T-cell (primary cell): ENCODE measurements around the gene NCMAP. TPM values are rescaled to one million over a fixed set of nuclear protein-coding genes. Genes with fewer than 3 reads are reported as not detected.
"Not testable (repeated sequence)": the region's sequence is repeated elsewhere in the genome, so short reads cannot be mapped to it uniquely, and the experiment has no call there.

ENCODE experiments used
- ATAC-seq, 4 experiments: fragments of 200-7000 bp in 3 of 4; fragments of 150-1000 bp in 1 of 4; cut with Tn5 transposase; replicated peaks in 1 of 4; 1 replicate in 3 of 4; 2 replicates in 1 of 4; pipeline ENCODE4 v1.10.0; 2021; ENCODE audit warnings: moderate library complexity in 3 of 4, mild to moderate bottlenecking in 2 of 4, moderate number of reproducible peaks in 1 of 4
- CTCF ChIA-PET, 2 donors: fragments of 300-600 bp; sonication (Branson Sonifier 250); formaldehyde crosslinking; loops; one replicate each; lab custom pipeline; 2022; ENCODE audit warnings: antibody characterized with exemption in 2 of 2; lab: Charles Lee
- POLR2A ChIA-PET, 2 donors: fragments of 300-600 bp; sonication (Branson Sonifier 250); formaldehyde crosslinking; loops; one replicate each; lab custom pipeline; 2022; ENCODE audit warnings: antibody characterized with exemption in 2 of 2; lab: Charles Lee
- DNase-seq, 35 experiments: peaks; one replicate each; pipeline versions ENCODE4 v3.0.0 to v3.0.0-alpha.2; 2013 to 2023
- H3K27ac ChIP-seq: one replicate; pipeline ENCODE4 v1.5.1; 2013; ENCODE audit warnings: low read length
- H3K27me3 ChIP-seq, 2 experiments: replicated peaks in 1 of 2; 1 replicate in 1 of 2; 2 replicates in 1 of 2; pipeline versions ENCODE4 v1.6.1 to v1.7.0; 2013; ENCODE audit warnings: low read length in 1 of 2, mixed read lengths in 1 of 2; ENCODE audit not compliant: control insufficient read depth in 2 of 2, insufficient read depth in 2 of 2; ENCODE audit errors: extremely low read depth in 1 of 2
- H3K36me3 ChIP-seq, 2 donors: 1 replicate in 1 of 2; 2 replicates in 1 of 2; pipeline versions ENCODE4 v1.6.1 to v1.7.0; 2013; ENCODE audit warnings: low read length in 1 of 2; ENCODE audit not compliant: control insufficient read depth in 2 of 2, insufficient read depth in 1 of 2; ENCODE audit errors: extremely low read depth in 1 of 2
- H3K4me1 ChIP-seq, 2 experiments: 1 replicate in 1 of 2; 2 replicates in 1 of 2; pipeline versions ENCODE4 v1.6.1 to v1.7.0; 2013; ENCODE audit warnings: low read length in 2 of 2, mixed read lengths in 1 of 2; ENCODE audit not compliant: insufficient read depth in 2 of 2, control insufficient read depth in 1 of 2; ENCODE audit errors: extremely low read depth in 1 of 2
- H3K4me3 ChIP-seq, 2 donors: 1 replicate in 1 of 2; 2 replicates in 1 of 2; pipeline versions ENCODE4 v1.5.1 to v1.7.0; 2013; ENCODE audit warnings: mild to moderate bottlenecking in 2 of 2, low read length in 1 of 2, moderate library complexity in 1 of 2; ENCODE audit not compliant: control insufficient read depth in 1 of 2; ENCODE audit errors: extremely low read depth in 1 of 2
- H3K9me3 ChIP-seq: 2 replicates; pipeline ENCODE4 v1.7.0; 2013
- H3K27ac Mint-ChIP-seq, 2 donors: one replicate each; pipeline ENCODE4 v1.8.0; 2020 to 2021; ENCODE audit warnings: mild to moderate bottlenecking in 2 of 2, mixed read lengths in 2 of 2
- H3K27me3 Mint-ChIP-seq, 2 donors: one replicate each; pipeline ENCODE4 v1.8.0; 2021 to 2022; ENCODE audit warnings: mixed read lengths in 2 of 2
- H3K36me3 Mint-ChIP-seq: one replicate; pipeline ENCODE4 v1.8.0; 2021; ENCODE audit warnings: mixed read lengths
- H3K4me1 Mint-ChIP-seq, 3 donors: one replicate each; pipeline ENCODE4 v1.8.0; 2020 to 2022; ENCODE audit warnings: mixed read lengths in 3 of 3, mild to moderate bottlenecking in 1 of 3
- H3K4me3 Mint-ChIP-seq, 3 donors: one replicate each; pipeline ENCODE4 v1.8.0; 2020 to 2022; ENCODE audit warnings: mild to moderate bottlenecking in 3 of 3, mixed read lengths in 3 of 3, moderate library complexity in 3 of 3
- H3K9me3 Mint-ChIP-seq, 3 donors: one replicate each; pipeline ENCODE4 v1.8.0; 2020 to 2022; ENCODE audit warnings: mixed read lengths in 3 of 3
- WGBS: methylation state at CpG from one replicate; pipeline ENCODE4 v1.1.5; 2013; ENCODE audit warnings: missing lambda C conversion rate; ENCODE audit not compliant: insufficient coverage; 5-methylcytosine and 5-hydroxymethylcytosine counted together
- total RNA-seq, 35 experiments: library from RNA in 6 of 35; stranded (reverse) in 6 of 35; fragments of 120-200 nt in 1 of 35; gene quantifications; one replicate each; pipeline versions ENCODE4 v1.2.1 to v1.2.4 and lab custom pipeline; 2013 to 2026

The NCMAP gene
- total RNA-seq, 5 donors from 2014 or later (not counting 1 experiment from before 2014, with no cell fraction given), result 0.13 to 0.23 (median 0.19) TPM; not detected in 1

- Mint-ChIP-seq H3K27ac (peak overlapping the region; percentile 77 to 78), H3K9me3 (no peaks in the 10 kb centered on the region), H3K36me3 (peaks cover 50% of the 10 kb centered on the region), H3K4me1 (peaks cover 81 to 83% (median 82%) of the 10 kb centered on the region in 3 donors), H3K27me3 (no peaks in the 10 kb centered on the region), H3K4me3 (peak overlapping the region in 1 of 3 donors; percentile 53)
- Histone ChIP-seq H3K27me3 (no peaks in the 10 kb centered on the region), H3K27ac (no peak overlapping the region), H3K4me3 (no peak overlapping the region), H3K36me3 (peaks cover 21 to 45% of the 10 kb centered on the region in 2 donors), H3K9me3 (no peaks in the 10 kb centered on the region), H3K4me1 (peaks cover 31 to 55% of the 10 kb centered on the region in 2 experiments)
- CTCF ChIA-PET, result interaction anchor here (0.6 to 1.2 kb wide), 5 partner anchors 29 to 400 kb away, joined by 3 to 8 read pairs (median 4); partner anchors contain the start of gene NIPAL3 (in 1 of the 2)
- ATAC-seq (no peak), DNase-seq (no peak)
- POLR2A ChIA-PET, result interaction anchor here (0.6 to 0.9 kb wide), 6 partner anchors 10 to 726 kb away, joined by 3 to 8 read pairs (median 6); no protein-coding TSS in a partner anchor
- WGBS, result no CpG with 5 or more reads among the region's 5 CpGs
These were observed 40.9 kb upstream of the NCMAP start for GRCh38 chr1:24514946-24515345.

- not testable (repeated sequence) for DNase-seq, H3K27ac ChIP-seq, H3K9me3 Mint-ChIP-seq, H3K27me3 Mint-ChIP-seq, H3K27me3 ChIP-seq, H3K4me3 ChIP-seq, H3K9me3 ChIP-seq, ATAC-seq
- peak overlapping the region in 1 of 3 donors; percentile 53 for H3K4me3 Mint-ChIP-seq
- CTCF ChIA-PET, result interaction anchor here (0.9 to 1.2 kb wide), 6 partner anchors 11 to 124 kb away, joined by 3 to 8 read pairs (median 4); partner anchors contain the start of gene NIPAL3 (in 1 of the 2)
- Histone ChIP-seq H3K4me1 (peaks cover 24 to 47% of the 10 kb centered on the region in 2 experiments), H3K36me3 (peaks cover 21 to 45% of the 10 kb centered on the region in 2 donors)
- peaks cover 50% of the 10 kb centered on the region for H3K36me3 Mint-ChIP-seq
- 96% methylated on average over 4 of the region's 14 CpGs for WGBS
- peak overlapping the region; percentile 10 to 78 for H3K27ac Mint-ChIP-seq
- H3K4me1 Mint-ChIP-seq, result peaks cover 74 to 80% (median 78%) of the 10 kb centered on the region in 3 donors
- POLR2A ChIA-PET, result interaction anchor here (0.6 to 0.9 kb wide), 5 partner anchors 9 to 725 kb away, joined by 3 to 8 read pairs (median 5); no protein-coding TSS in a partner anchor
These were observed 40.1 kb upstream of the NCMAP start for GRCh38 chr1:24515671-24516209.

- DNase-seq (no peak), ATAC-seq (no peak)
- H3K36me3 Mint-ChIP-seq, result peaks cover 47% of the 10 kb centered on the region
- ChIA-PET POLR2A (interaction anchor here (0.6 to 0.9 kb wide), 3 partner anchors 25 to 337 kb away, joined by 3 to 6 read pairs (median 5); no protein-coding TSS in a partner anchor), CTCF (interaction anchor here (0.7 to 1.2 kb wide), 4 partner anchors 10 to 123 kb away, joined by 3 read pairs; no protein-coding TSS in a partner anchor)
- H3K4me3 Mint-ChIP-seq, result peak overlapping the region in 2 of 3 donors; percentile 3 to 53
- Histone ChIP-seq H3K36me3 (peaks cover 21 to 53% of the 10 kb centered on the region in 2 donors), H3K4me1 (peaks cover 25 to 39% of the 10 kb centered on the region in 2 experiments), H3K4me3 (no peak overlapping the region), H3K27ac (no peak overlapping the region), H3K27me3 (no peaks in the 10 kb centered on the region), H3K9me3 (no peaks in the 10 kb centered on the region)
- no peaks in the 10 kb centered on the region for H3K27me3 Mint-ChIP-seq
- H3K9me3 Mint-ChIP-seq, result no peaks in the 10 kb centered on the region
- peaks cover 74 to 78% (median 78%) of the 10 kb centered on the region in 3 donors for H3K4me1 Mint-ChIP-seq
- H3K27ac Mint-ChIP-seq, result peak overlapping the region; percentile 74 to 81
- 89% methylated on average over 7 of the region's 12 CpGs for WGBS
These were observed 39.4 kb upstream of the NCMAP start for GRCh38 chr1:24516506-24516905.

GRCh38 chr1:24517898-24518297 lies 38.0 kb upstream of the NCMAP start:
- CTCF ChIA-PET, result interaction anchor here (0.6 to 1.0 kb wide), 4 partner anchors 9 to 85 kb away, joined by 3 read pairs; no protein-coding TSS in a partner anchor
- no peaks in the 10 kb centered on the region for H3K27me3 Mint-ChIP-seq
- DNase-seq (no peak), ATAC-seq (no peak)
- H3K4me1 Mint-ChIP-seq, result peaks cover 62 to 74% (median 74%) of the 10 kb centered on the region in 3 donors
- peaks cover 48% of the 10 kb centered on the region for H3K36me3 Mint-ChIP-seq
- peaks cover 21 to 51% of the 10 kb centered on the region in 2 donors for H3K36me3 ChIP-seq
- WGBS, result 100% methylated on average over 2 of the region's 4 CpGs
- POLR2A ChIA-PET, result no interaction called here
- H3K4me3 ChIP-seq, result no peak overlapping the region
- H3K27ac Mint-ChIP-seq, result no peak overlapping the region
- H3K9me3 ChIP-seq, result no peaks in the 10 kb centered on the region
- H3K4me3 Mint-ChIP-seq, result no peak overlapping the region
- no peak overlapping the region for H3K27ac ChIP-seq
- peaks cover 20 to 33% of the 10 kb centered on the region in 2 experiments for H3K4me1 ChIP-seq
- no peaks in the 10 kb centered on the region for H3K27me3 ChIP-seq
- no peaks in the 10 kb centered on the region for H3K9me3 Mint-ChIP-seq

GRCh38 chr1:24520282-24520681 lies 35.6 kb upstream of the NCMAP start:
- CTCF ChIA-PET, H3K27ac ChIP-seq, POLR2A ChIA-PET, ATAC-seq, H3K4me3 ChIP-seq, H3K27me3 ChIP-seq, H3K9me3 ChIP-seq, H3K9me3 Mint-ChIP-seq, H3K27me3 Mint-ChIP-seq, DNase-seq: not testable (repeated sequence)
- Mint-ChIP-seq H3K4me3 (peak overlapping the region in 2 of 3 donors; percentile 11 to 18), H3K4me1 (peaks cover 58 to 71% (median 69%) of the 10 kb centered on the region in 3 donors), H3K27ac (peak overlapping the region; percentile 52 to 75), H3K36me3 (peaks cover 38% of the 10 kb centered on the region)
- peaks cover 13 to 50% of the 10 kb centered on the region in 2 donors for H3K36me3 ChIP-seq
- H3K4me1 ChIP-seq, result peaks cover 20 to 25% of the 10 kb centered on the region in 2 experiments
- no CpG with 5 or more reads among the region's 5 CpGs for WGBS

GRCh38 chr1:24525606-24526005 lies 30.3 kb upstream of the NCMAP start:
- Mint-ChIP-seq H3K27me3 (no peaks in the 10 kb centered on the region), H3K9me3 (no peaks in the 10 kb centered on the region), H3K4me3 (peak overlapping the region in 1 of 3 donors; percentile 53), H3K4me1 (peaks cover 67 to 72% (median 70%) of the 10 kb centered on the region in 3 donors), H3K36me3 (peaks cover 27% of the 10 kb centered on the region), H3K27ac (peak overlapping the region; percentile 61 to 69)
- 80% methylated on average over 1 of the region's 6 CpGs for WGBS
- ATAC-seq (no peak), DNase-seq (no peak)
- ChIA-PET POLR2A (interaction anchor here (0.5 to 1.6 kb wide), 5 partner anchors 16 to 110 kb away, joined by 3 to 5 read pairs (median 4); partner anchors contain the start of gene NIPAL3 (in 1 of the 2)), CTCF (interaction anchor here (0.6 to 5.0 kb wide), 8 partner anchors 16 to 319 kb away, joined by 3 to 59 read pairs (median 6); partner anchors contain the start of gene NIPAL3 (in 2 of the 2))
- no peaks in the 10 kb centered on the region for H3K9me3 ChIP-seq
- H3K27me3 ChIP-seq, result no peaks in the 10 kb centered on the region
- H3K27ac ChIP-seq, result no peak overlapping the region
- H3K4me3 ChIP-seq, result no peak overlapping the region
- peaks cover 0 to 32% of the 10 kb centered on the region in 2 donors for H3K36me3 ChIP-seq
- H3K4me1 ChIP-seq, result peaks cover 22 to 28% of the 10 kb centered on the region in 2 experiments
